HG03354 (cell line): ENCODE data around the gene RAB8A.

Experiments used
- ATAC-seq: cut with Tn5 transposase; IDR thresholded peaks from one replicate; pipeline ENCODE4 v1.9.1; 2021; ENCODE audit warnings: mild to moderate bottlenecking; ENCODE audit not compliant: unreplicated experiment, poor library complexity, severe bottlenecking

RAB8A gene

GRCh38 chr19:16111160-16111908 is at the start of gene RAB8A:
TSS of gene RAB8A (plus strand) at chr19:16111889. CDS start at chr19:16111902, 13 bp downstream.
- peak; percentile 90 for ATAC-seq

GRCh38 chr19:16061943-16062342 is 49.7 kb upstream of the RAB8A start:
- ATAC-seq, result no peak

- no peak for ATAC-seq
These were observed 48.9 kb upstream of the RAB8A start for GRCh38 chr19:16062789-16063188.

DNA sequence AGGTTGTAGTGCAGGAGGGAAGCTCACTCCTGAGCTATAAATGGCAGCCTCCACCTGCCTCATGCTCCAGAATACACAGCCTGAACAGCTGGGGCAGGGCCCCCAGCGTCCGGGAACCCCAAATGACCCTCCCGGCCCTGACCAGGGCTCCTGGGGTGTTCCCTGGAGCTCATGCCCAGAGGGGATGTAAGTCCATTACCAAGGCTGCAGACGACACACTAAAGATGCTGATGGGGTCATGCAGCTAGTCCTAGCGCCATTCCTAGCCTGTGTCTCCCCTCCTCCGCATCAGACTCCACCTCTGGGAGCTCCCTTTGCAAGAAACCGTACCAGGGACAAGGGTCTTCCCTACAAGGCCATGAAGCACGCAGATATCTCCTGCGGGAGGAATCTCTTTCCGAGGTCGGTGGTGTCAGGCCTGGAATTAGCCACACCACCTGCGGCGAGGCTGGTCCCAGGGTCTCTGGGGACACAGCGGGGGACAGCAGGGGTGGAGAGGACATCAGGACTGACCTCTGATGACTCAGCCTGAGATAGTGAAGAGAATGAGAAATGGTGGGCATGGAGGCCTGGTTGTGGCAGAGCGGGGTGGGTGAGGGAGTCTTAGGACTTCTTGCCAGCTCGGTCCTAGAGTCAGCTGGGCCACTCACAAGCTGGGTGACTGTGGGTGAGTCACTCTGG is 47.3 kb upstream of the RAB8A start:
- no peak for ATAC-seq

- ATAC-seq, result no peak
These were observed 45.0 kb upstream of the RAB8A start for GRCh38 chr19:16066611-16067104.

GRCh38 chr19:16067205-16067938 is 44.3 kb upstream of the RAB8A start:
- no peak for ATAC-seq

GRCh38 chr19:16068696-16069259 is 42.9 kb upstream of the RAB8A start:
- no peak for ATAC-seq

DNA sequence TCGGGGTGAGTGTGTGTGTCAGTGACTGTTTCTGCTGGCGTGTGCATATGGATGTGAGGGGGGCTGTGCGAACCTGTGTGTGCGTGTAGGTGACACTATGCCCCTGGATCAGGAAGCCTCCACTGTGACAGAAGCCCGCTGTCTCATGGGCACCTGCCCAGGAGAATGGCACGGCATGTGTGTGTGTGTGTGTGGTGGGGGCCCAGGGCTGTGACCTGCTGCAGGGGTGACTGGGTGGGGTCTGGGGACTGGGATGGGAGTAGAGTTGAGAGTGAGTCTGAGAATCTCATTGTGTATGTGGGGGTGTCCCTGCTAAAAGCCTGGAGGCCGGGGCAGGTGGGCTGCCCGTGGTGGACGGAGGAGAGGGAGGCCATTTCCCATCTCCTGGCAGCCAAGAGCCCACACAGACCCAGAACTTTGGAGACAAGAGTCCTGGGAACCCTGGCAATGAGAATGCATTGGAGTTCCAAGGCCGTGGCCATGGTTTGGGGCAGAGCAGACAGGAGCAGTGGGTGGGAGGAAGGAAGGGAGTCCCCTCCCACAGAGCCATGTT is 41.8 kb upstream of the RAB8A start:
- ATAC-seq, result peak; percentile 14

DNA sequence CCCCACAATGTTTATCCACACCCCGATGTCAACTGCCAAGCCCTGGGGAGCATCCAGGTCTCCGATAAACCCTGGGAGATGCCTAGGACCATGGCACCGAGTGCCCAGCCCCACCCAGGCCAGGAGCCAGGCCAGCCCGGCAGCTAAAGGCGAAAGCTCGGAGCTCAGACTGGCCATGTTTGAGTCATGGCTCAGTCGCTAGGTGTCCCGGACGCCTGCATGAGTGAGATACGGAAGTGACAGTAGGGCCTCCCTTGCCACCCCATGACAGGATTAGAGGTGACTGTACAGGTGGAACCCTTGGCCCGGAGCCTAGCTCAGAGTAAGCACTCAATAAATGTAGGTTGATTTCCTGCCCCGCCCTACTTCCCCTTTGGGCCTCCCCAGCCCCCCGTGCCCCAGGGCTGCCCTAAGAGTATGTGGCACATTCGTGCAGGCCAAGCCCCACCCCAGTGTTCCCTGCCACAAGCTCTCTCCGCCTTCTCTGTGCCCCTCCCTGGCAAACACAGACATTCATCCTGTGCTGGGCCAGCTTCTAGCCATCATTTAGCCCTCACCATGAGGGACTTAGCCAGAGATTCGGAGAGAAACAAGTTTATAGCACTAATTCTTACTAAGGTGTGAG is 41.2 kb upstream of the RAB8A start:
- ATAC-seq, result peak; percentile 69

- no peak for ATAC-seq
These were observed 40.5 kb upstream of the RAB8A start for GRCh38 chr19:16071072-16071691.

DNA sequence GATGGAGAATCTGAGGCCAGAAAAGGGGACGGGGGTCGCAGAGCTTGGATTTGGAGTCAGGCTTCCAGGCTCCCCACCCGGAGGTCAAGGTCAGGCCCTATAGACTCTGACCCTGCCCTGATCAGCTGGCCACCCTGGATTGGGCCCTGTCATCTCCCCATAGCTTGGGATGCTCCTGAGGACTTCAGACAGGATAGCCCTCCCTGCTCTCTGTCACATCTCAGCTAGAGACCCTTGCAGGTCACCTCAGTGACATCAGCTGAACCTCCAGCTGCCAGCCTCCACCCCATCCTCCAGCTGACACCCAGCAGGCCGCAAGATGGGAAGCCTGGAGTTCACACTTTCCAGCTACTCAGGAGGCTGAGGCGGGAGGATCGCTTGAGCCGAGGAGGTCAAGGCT is 38.2 kb upstream of the RAB8A start:
- no peak for ATAC-seq

DNA sequence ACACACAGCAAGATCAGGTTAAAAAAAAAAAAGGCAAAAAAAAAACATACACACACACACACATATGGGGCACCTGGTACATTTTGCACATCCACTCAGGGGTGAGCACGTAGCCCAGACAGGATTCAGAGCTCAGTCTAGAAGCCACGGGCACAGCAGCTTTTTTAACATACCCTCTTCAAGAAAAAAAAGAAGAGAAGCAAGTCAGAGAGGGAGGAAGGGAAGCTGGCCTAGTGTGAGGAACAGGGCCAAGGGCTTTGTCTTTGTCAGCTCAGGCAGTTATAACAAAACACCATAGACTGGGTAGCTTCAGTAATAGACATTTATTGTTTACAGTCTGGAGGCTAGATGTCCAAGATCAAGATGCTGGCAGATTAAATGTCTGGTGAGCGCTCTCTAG is 37.7 kb upstream of the RAB8A start:
- no peak for ATAC-seq

- no peak for ATAC-seq
These were observed 37.0 kb upstream of the RAB8A start for GRCh38 chr19:16074488-16075365.

GRCh38 chr19:16075430-16076153 is 36.1 kb upstream of the RAB8A start:
- peak; percentile 1 for ATAC-seq

- ATAC-seq, result peak; percentile 57
These were observed 35.3 kb upstream of the RAB8A start, which contains the start of gene TPM4 for GRCh38 chr19:16076154-16076957. TSS of gene TPM4 (plus strand) at chr19:16076495. CDS start at chr19:16076566, 71 bp downstream.

DNA sequence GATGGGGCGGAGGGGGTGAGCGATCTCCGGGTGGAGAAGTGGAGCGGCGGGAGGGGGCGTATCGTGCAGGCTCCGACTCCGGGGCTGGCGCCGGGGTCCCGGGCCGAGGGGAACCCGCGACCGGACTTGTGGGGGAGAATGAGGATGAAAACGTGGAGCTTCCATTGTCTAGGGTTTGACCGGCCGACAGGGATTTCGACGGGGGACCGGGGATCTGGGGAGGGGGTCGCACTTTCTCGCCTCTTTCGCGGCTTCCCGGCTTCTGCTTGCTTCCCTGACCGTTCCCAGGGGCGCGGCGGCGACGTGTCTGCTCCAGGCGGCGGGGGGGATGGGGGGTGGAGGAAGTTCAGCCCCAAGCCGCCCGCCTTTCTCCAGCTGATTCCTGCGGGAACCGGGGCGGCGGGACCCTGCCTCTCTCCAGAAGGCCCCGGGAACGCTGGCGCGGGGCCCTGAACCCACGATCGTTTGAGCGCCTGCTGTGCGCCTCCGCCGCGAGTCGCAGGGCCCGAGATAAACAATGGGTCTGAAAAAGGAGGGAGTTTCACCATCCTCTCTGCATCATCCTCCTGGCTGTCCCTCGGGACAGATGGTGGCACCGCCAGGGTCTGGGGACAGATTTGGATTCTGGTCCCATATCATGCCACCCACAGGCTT is 34.6 kb upstream of the RAB8A start:
- no peak for ATAC-seq
